ENCODE measurements around the gene HSPA1B.

- TF ChIP-seq CTCF (IDR thresholded peaks at IDR 0.05) (no peak), EZH2 (IDR thresholded peaks at IDR 0.05; ENCODE audit: borderline replicate concordance, insufficient read depth, low read depth, low read length, poor library complexity, severe bottlenecking) (no peak)
Measured at GRCh38 chr6:31847276-31847978, 19.9 kb downstream of the HSPA1B start.

All from B cell (primary cell).